ENCODE data around the gene GFPT1.

Gene GFPT1

DNA sequence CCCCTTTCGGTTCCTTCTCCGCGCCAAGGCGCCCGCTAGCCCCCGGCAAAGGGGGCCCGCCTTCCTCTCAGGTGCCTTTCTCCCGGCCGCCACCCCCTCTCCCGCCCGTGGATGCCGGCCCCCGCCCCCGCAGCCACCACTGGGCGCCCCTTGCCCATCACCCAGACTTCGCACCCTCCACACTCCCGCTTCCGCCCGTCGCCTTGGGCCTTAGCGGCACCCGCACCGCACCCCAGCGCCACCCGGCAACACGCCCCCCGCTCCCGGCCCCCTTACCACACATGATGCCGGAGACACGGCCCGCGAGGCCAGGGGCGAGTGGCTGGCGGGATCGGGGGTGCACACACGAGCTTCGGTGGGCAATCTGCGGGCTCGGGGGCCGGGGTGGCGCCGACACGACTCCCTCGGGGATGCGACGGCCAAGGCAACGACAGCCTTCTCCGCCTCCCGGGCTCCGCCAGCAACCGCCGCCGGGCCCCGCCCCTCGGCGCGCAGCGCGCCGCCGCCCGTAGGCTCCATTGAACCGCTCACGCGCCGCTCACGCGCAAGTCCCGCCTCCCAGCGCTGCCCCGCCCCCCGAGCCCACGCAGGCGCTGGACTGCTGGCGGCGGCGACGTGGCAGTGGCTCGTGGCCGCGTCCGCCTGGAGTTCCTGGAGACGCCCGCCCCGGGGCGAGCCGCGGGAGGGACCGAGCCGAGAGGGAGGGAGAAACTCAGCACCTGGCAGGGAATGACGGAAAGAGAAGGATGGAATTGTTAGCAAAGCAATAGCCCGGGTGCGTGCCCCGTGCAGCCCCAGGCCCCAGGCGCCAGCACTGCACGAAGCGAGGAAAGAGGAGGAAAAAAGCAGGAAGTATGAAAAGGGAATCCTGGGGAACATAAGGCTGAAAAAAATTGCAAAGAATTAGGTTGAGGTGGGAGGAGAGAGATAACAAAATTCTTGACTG lies at the start of gene GFPT1 (continued):
- TF ChIP-seq, protein P1, sequence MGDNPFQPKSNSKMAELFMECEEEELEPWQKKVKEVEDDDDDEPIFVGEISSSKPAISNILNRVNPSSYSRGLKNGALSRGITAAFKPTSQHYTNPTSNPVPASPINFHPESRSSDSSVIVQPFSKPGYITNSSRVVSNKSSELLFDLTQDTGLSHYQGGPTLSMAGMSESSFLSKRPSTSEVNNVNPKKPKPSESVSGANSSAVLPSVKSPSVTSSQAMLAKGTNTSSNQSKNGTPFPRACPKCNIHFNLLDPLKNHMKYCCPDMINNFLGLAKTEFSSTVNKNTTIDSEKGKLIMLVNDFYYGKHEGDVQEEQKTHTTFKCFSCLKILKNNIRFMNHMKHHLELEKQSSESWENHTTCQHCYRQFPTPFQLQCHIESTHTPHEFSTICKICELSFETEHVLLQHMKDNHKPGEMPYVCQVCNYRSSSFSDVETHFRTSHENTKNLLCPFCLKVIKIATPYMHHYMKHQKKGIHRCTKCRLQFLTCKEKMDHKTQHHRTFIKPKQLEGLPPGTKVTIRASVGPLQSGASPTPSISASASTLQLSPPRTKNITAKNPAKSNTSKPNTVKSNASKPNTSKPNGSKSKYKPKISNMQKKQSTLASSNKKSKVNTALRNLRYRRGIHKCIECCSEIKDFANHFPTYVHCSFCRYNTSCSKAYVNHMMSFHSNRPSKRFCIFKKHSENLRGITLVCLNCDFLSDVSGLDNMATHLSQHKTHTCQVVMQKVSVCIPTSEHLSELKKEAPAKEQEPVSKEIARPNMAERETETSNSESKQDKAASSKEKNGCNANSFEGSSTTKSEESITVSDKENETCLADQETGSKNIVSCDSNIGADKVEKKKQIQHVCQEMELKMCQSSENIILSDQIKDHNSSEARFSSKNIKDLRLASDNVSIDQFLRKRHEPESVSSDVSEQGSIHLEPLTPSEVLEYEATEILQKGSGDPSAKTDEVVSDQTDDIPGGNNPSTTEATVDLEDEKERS (tag by site-specific recombination; IDR thresholded peaks at IDR 0.05): no peak
- TF ChIP-seq ZNF626 (tag by site-specific recombination; IDR thresholded peaks at IDR 0.05) (no peak), ZNF585B (tag by site-specific recombination; IDR thresholded peaks at IDR 0.05) (no peak), MEIS1 (CRISPR knock-in tag; IDR thresholded peaks at IDR 0.05; ENCODE audit: borderline replicate concordance) (no peak), KLF9 (tag by site-specific recombination; IDR thresholded peaks at IDR 0.05; ENCODE audit: low read depth) (peak; percentile 86), ZNF10 (tag by site-specific recombination; IDR thresholded peaks at IDR 0.05) (no peak), ZNF621 (tag by site-specific recombination; IDR thresholded peaks at IDR 0.05) (no peak), ZNF768 (tag by site-specific recombination; IDR thresholded peaks at IDR 0.05) (no peak), ZNF777 (tag by site-specific recombination; IDR thresholded peaks at IDR 0.05; ENCODE audit: borderline replicate concordance) (peak; percentile 92), HOXC10 (CRISPR knock-in tag; IDR thresholded peaks at IDR 0.05) (peak; percentile 38; the same call in 1 of the 2 replicates), ZNF561 (tag by site-specific recombination; IDR thresholded peaks at IDR 0.05; ENCODE audit: borderline replicate concordance) (no peak), ZNF404 (tag by site-specific recombination; IDR thresholded peaks at IDR 0.05) (no peak), ZNF132 (tag by site-specific recombination; IDR thresholded peaks at IDR 0.05; ENCODE audit: borderline replicate concordance) (no peak), GFI1B (tag by site-specific recombination; IDR thresholded peaks at IDR 0.05) (no peak), ZNF140 (tag by site-specific recombination; IDR thresholded peaks at IDR 0.05) (no peak), ZNF596 (tag by site-specific recombination; IDR thresholded peaks at IDR 0.05) (no peak), BCL11A (tag by site-specific recombination; IDR thresholded peaks at IDR 0.05; ENCODE audit: low read depth) (no peak), TRIM28 (IDR thresholded peaks at IDR 0.05; ENCODE audit: borderline replicate concordance, low read length) (no peak), SETDB1 (IDR thresholded peaks at IDR 0.05; ENCODE audit: insufficient read length, low read length) (no peak), EGR2 (tag by site-specific recombination; IDR thresholded peaks at IDR 0.05; ENCODE audit: low read depth) (peak; percentile 55)
- TF ChIP-seq, protein P2, sequence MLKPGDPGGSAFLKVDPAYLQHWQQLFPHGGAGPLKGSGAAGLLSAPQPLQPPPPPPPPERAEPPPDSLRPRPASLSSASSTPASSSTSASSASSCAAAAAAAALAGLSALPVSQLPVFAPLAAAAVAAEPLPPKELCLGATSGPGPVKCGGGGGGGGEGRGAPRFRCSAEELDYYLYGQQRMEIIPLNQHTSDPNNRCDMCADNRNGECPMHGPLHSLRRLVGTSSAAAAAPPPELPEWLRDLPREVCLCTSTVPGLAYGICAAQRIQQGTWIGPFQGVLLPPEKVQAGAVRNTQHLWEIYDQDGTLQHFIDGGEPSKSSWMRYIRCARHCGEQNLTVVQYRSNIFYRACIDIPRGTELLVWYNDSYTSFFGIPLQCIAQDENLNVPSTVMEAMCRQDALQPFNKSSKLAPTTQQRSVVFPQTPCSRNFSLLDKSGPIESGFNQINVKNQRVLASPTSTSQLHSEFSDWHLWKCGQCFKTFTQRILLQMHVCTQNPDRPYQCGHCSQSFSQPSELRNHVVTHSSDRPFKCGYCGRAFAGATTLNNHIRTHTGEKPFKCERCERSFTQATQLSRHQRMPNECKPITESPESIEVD (tag by site-specific recombination; IDR thresholded peaks at IDR 0.05): no peak
- TF ChIP-seq, protein P3, sequence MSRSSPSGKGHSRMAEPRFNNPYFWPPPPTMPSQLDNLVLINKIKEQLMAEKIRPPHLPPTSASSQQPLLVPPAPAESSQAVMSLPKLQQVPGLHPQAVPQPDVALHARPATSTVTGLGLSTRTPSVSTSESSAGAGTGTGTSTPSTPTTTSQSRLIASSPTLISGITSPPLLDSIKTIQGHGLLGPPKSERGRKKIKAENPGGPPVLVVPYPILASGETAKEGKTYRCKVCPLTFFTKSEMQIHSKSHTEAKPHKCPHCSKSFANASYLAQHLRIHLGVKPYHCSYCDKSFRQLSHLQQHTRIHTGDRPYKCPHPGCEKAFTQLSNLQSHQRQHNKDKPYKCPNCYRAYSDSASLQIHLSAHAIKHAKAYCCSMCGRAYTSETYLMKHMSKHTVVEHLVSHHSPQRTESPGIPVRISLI (tag by site-specific recombination; IDR thresholded peaks at IDR 0.05): no peak
- TF ChIP-seq, protein P4, sequence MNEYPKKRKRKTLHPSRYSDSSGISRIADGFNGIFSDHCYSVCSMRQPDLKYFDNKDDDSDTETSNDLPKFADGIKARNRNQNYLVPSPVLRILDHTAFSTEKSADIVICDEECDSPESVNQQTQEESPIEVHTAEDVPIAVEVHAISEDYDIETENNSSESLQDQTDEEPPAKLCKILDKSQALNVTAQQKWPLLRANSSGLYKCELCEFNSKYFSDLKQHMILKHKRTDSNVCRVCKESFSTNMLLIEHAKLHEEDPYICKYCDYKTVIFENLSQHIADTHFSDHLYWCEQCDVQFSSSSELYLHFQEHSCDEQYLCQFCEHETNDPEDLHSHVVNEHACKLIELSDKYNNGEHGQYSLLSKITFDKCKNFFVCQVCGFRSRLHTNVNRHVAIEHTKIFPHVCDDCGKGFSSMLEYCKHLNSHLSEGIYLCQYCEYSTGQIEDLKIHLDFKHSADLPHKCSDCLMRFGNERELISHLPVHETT (tag by site-specific recombination; IDR thresholded peaks at IDR 0.05): no peak
- TF ChIP-seq, protein P5, sequence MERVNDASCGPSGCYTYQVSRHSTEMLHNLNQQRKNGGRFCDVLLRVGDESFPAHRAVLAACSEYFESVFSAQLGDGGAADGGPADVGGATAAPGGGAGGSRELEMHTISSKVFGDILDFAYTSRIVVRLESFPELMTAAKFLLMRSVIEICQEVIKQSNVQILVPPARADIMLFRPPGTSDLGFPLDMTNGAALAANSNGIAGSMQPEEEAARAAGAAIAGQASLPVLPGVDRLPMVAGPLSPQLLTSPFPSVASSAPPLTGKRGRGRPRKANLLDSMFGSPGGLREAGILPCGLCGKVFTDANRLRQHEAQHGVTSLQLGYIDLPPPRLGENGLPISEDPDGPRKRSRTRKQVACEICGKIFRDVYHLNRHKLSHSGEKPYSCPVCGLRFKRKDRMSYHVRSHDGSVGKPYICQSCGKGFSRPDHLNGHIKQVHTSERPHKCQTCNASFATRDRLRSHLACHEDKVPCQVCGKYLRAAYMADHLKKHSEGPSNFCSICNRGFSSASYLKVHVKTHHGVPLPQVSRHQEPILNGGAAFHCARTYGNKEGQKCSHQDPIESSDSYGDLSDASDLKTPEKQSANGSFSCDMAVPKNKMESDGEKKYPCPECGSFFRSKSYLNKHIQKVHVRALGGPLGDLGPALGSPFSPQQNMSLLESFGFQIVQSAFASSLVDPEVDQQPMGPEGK (tag by site-specific recombination; IDR thresholded peaks at IDR 0.05): peak; percentile 75
- TF ChIP-seq, protein P6, sequence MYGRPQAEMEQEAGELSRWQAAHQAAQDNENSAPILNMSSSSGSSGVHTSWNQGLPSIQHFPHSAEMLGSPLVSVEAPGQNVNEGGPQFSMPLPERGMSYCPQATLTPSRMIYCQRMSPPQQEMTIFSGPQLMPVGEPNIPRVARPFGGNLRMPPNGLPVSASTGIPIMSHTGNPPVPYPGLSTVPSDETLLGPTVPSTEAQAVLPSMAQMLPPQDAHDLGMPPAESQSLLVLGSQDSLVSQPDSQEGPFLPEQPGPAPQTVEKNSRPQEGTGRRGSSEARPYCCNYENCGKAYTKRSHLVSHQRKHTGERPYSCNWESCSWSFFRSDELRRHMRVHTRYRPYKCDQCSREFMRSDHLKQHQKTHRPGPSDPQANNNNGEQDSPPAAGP (tag by site-specific recombination; IDR thresholded peaks at IDR 0.05): 0 out of 2 replicates have a peak, but pooled peaks have one; percentile 30
- TF ChIP-seq, protein P7, sequence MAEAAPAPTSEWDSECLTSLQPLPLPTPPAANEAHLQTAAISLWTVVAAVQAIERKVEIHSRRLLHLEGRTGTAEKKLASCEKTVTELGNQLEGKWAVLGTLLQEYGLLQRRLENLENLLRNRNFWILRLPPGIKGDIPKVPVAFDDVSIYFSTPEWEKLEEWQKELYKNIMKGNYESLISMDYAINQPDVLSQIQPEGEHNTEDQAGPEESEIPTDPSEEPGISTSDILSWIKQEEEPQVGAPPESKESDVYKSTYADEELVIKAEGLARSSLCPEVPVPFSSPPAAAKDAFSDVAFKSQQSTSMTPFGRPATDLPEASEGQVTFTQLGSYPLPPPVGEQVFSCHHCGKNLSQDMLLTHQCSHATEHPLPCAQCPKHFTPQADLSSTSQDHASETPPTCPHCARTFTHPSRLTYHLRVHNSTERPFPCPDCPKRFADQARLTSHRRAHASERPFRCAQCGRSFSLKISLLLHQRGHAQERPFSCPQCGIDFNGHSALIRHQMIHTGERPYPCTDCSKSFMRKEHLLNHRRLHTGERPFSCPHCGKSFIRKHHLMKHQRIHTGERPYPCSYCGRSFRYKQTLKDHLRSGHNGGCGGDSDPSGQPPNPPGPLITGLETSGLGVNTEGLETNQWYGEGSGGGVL (tag by site-specific recombination; IDR thresholded peaks at IDR 0.05): peak; percentile 76

Data from HEK293 (cell line).